ENCODE measurements around the gene PIK3C2A. TPM values are rescaled to one million over a fixed set of nuclear protein-coding genes. Genes with fewer than 3 reads are reported as not detected.
"Not testable (repeated sequence)": the region's sequence is repeated elsewhere in the genome, so short reads cannot be mapped to it uniquely, and the experiment has no call there.

PIK3C2A gene
- total and polyA plus RNA-seq, 9 donors = 12.0 to 66.1 (median 53.9) TPM

- H3K4me3 ChIP-seq = no peak overlapping the region
- 58 to 68% (median 62%) methylated on average over 3 of the region's 3 CpGs for WGBS, 3 donors
- H3K4me1 ChIP-seq (ENCODE audit: insufficient read depth) = no peaks in the 10 kb centered on the region
- intact Hi-C loops (cut with DNase I) = no loop called here
- no peak for DNase-seq
- H3K27me3 ChIP-seq = no peaks in the 10 kb centered on the region
- H3K9me3 ChIP-seq = no peaks in the 10 kb centered on the region
- no peaks in the 10 kb centered on the region for H3K36me3 ChIP-seq
- TF ChIP-seq CTCF (IDR thresholded peaks at IDR 0.05) (no peak), EP300 (IDR thresholded peaks at IDR 0.05) (no peak), POLR2A (IDR thresholded peaks at IDR 0.05) (no peak)
- H3K27ac ChIP-seq = no peak overlapping the region
Measured at GRCh38 chr11:17238377-17238776, 30.6 kb upstream of the PIK3C2A start.

GRCh38 chr11:17233101-17233500, 25.3 kb upstream of the PIK3C2A start:
- intact Hi-C loops (cut with DNase I) = no loop called here
- Histone ChIP-seq H3K4me1 (ENCODE audit: insufficient read depth) (no peaks in the 10 kb centered on the region), H3K27ac (no peak overlapping the region), H3K27me3 (no peaks in the 10 kb centered on the region), H3K4me3 (no peak overlapping the region), H3K36me3 (no peaks in the 10 kb centered on the region), H3K9me3 (no peaks in the 10 kb centered on the region)
- no peak for TF ChIP-seq POLR2A (IDR thresholded peaks at IDR 0.05)
- TF ChIP-seq CTCF (IDR thresholded peaks at IDR 0.05) = no peak
- TF ChIP-seq EP300 (IDR thresholded peaks at IDR 0.05) = no peak
- DNase-seq = no peak

- H3K4me1 ChIP-seq (ENCODE audit: insufficient read depth) = no peaks in the 10 kb centered on the region
- 84 to 91% (median 85%) methylated on average over 3 of the region's 3 CpGs for WGBS, 3 donors
- H3K27ac ChIP-seq = no peak overlapping the region
- TF ChIP-seq EP300 (IDR thresholded peaks at IDR 0.05) = no peak
- TF ChIP-seq CTCF (IDR thresholded peaks at IDR 0.05) = no peak
- no peak for TF ChIP-seq POLR2A (IDR thresholded peaks at IDR 0.05)
- H3K9me3 ChIP-seq = no peaks in the 10 kb centered on the region
- no peaks in the 10 kb centered on the region for H3K27me3 ChIP-seq
- H3K36me3 ChIP-seq = no peaks in the 10 kb centered on the region
- no peak for DNase-seq
- H3K4me3 ChIP-seq = no peak overlapping the region
- intact Hi-C loops (cut with DNase I) = no loop called here
Measured at GRCh38 chr11:17230867-17231851, 23.4 kb upstream of the PIK3C2A start.

GRCh38 chr11:17229481-17230152, 21.8 kb upstream of the PIK3C2A start:
- intact Hi-C loops (cut with DNase I) = no loop called here
- H3K36me3 ChIP-seq = no peaks in the 10 kb centered on the region
- no peak overlapping the region for H3K27ac ChIP-seq
- WGBS, 3 donors = 69 to 71% (median 70%) methylated on average over 7 of the region's 7 CpGs
- no peak overlapping the region for H3K4me3 ChIP-seq
- no peaks in the 10 kb centered on the region for H3K9me3 ChIP-seq
- H3K4me1 ChIP-seq (ENCODE audit: insufficient read depth) = no peaks in the 10 kb centered on the region
- DNase-seq = no peak
- no peak for TF ChIP-seq EP300 (IDR thresholded peaks at IDR 0.05)
- TF ChIP-seq CTCF (IDR thresholded peaks at IDR 0.05) = no peak
- TF ChIP-seq POLR2A (IDR thresholded peaks at IDR 0.05) = no peak
- no peaks in the 10 kb centered on the region for H3K27me3 ChIP-seq

- H3K4me1 ChIP-seq (ENCODE audit: insufficient read depth); intact Hi-C loops (cut with DNase I): not testable (repeated sequence)
Measured at GRCh38 chr11:17228186-17228925, 20.6 kb upstream of the PIK3C2A start.

More at GRCh38 chr11:17228186-17228925, 20.6 kb upstream of the PIK3C2A start:
- DNase-seq, H3K4me3 ChIP-seq, H3K27ac ChIP-seq, H3K9me3 ChIP-seq, H3K27me3 ChIP-seq, H3K36me3 ChIP-seq: not testable (repeated sequence)
- WGBS, 3 donors = 91 to 95% (median 93%) methylated on average over 30 to 38 of the region's 38 CpGs
